Measurements from ENCODE around the gene SCTR. TPM values are rescaled to one million over a fixed set of nuclear protein-coding genes. Genes with fewer than 3 reads are reported as not detected.

The SCTR gene
- total RNA-seq, 1 experiment from 2014 or later = not detected

DNA sequence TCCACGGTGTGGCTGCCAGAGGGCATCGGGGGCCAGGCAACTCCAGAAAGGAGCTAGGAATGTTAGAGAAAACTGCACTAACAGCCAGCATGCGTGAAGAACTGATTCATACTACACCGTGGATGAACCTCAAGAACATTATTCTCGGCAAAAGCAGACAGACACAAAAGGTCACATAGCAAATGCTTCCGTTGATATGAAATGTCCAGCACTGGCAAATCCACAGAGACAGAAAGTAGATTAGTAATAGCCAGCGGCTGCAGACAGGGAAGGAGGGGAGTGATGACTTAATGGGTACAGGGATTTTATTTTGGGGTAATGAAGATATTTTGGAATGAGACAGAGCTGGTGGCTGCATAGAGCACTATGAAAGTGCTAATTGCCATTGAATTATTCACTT, 37.4 kb downstream of the SCTR start:
- Histone ChIP-seq H3F3A (ENCODE audit: low read length, unreplicated experiment) (no peaks in the 10 kb centered on the region), H3K36me3 (ENCODE audit: low read depth, low read length) (no peaks in the 10 kb centered on the region), H3K79me2 (ENCODE audit: low read length) (no peaks in the 10 kb centered on the region), H3K4me2 (ENCODE audit: low read length) (no peak overlapping the region), H3K9me3 (ENCODE audit: low read length) (no peaks in the 10 kb centered on the region), H3K27ac (ENCODE audit: low read length) (no peak overlapping the region), H3K4me3 (ENCODE audit: low read length) (no peak overlapping the region), H4K20me1 (ENCODE audit: low read length) (no peaks in the 10 kb centered on the region), H3K9me2 (replicated peaks; ENCODE audit: low read length) (no peaks in the 10 kb centered on the region), H3K9ac (ENCODE audit: low read length) (no peak overlapping the region), H3K4me1 (ENCODE audit: insufficient read depth, low read length) (peaks cover 10% of the 10 kb centered on the region), H2AFZ (ENCODE audit: low read length) (no peak overlapping the region), H3K27me3 (ENCODE audit: low read length) (no peaks in the 10 kb centered on the region)
- DNase-seq (no peak), ATAC-seq (no peak)
- CTCF ChIA-PET = no interaction called here
- POLR2A ChIA-PET (ENCODE audit: unreplicated experiment) = interaction anchor here (0.6 kb wide), 1 partner anchor 11 kb away, joined by 3 read pairs; no protein-coding TSS in a partner anchor
- TF ChIP-seq EZH2 (IDR thresholded peaks at IDR 0.05; ENCODE audit: low read length, unreplicated experiment) (no peak), EZH2phosphoT487 (IDR thresholded peaks at IDR 0.05; ENCODE audit: borderline replicate concordance, low read length) (no peak)
- TF ChIP-seq, protein P1, sequence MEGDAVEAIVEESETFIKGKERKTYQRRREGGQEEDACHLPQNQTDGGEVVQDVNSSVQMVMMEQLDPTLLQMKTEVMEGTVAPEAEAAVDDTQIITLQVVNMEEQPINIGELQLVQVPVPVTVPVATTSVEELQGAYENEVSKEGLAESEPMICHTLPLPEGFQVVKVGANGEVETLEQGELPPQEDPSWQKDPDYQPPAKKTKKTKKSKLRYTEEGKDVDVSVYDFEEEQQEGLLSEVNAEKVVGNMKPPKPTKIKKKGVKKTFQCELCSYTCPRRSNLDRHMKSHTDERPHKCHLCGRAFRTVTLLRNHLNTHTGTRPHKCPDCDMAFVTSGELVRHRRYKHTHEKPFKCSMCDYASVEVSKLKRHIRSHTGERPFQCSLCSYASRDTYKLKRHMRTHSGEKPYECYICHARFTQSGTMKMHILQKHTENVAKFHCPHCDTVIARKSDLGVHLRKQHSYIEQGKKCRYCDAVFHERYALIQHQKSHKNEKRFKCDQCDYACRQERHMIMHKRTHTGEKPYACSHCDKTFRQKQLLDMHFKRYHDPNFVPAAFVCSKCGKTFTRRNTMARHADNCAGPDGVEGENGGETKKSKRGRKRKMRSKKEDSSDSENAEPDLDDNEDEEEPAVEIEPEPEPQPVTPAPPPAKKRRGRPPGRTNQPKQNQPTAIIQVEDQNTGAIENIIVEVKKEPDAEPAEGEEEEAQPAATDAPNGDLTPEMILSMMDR (conservative IDR thresholded peaks at IDR 0.05; ENCODE audit: low read depth, low read length) = no peak
- no TSS peak for BruUV-seq (replicated peaks)
- intact Hi-C loops (cut with micrococcal nuclease) = no loop called here

DNA sequence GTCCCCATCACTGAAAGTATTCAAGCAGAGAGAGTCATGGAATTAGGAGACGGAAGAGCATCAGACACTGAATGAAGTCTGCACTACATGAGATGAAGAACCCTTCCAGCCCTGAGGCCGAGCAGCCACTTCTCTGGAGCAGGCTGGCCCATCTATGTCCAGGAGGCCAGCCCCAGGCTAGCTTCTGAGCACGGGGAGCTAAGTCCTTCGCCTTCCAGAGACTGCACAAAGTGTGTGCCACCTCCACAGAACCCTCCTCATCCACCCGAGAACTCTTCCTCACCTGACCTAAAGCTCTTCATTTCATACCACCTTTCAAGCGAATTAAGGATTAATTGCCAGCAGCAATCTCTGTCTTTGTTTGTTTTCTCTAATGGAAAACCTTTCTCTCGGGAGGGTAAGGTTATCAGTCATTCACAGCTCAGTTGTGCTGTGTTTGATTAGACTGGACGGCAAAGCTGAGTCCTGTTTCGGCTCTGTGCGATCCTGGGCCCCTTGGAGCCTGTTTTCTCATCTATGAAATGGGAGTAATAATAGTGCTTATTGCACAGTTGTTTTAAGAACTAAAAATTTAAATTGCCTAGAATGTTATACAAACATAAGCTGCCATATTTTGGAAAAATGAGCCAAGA, 38.0 kb downstream of the SCTR start:
- CTCF ChIA-PET = no interaction called here

More for the DNA sequence above, 38.0 kb downstream of the SCTR start:
- Histone ChIP-seq H3K4me3 (ENCODE audit: low read length) (no peak overlapping the region), H3K9me2 (replicated peaks; ENCODE audit: low read length) (no peaks in the 10 kb centered on the region), H3K9me3 (ENCODE audit: low read length) (no peaks in the 10 kb centered on the region), H3K27me3 (ENCODE audit: low read length) (no peaks in the 10 kb centered on the region), H3F3A (ENCODE audit: low read length, unreplicated experiment) (no peaks in the 10 kb centered on the region), H3K79me2 (ENCODE audit: low read length) (no peaks in the 10 kb centered on the region), H3K4me1 (ENCODE audit: insufficient read depth, low read length) (peaks cover 7% of the 10 kb centered on the region; the same call in 1 of the 2 replicates), H4K20me1 (ENCODE audit: low read length) (no peaks in the 10 kb centered on the region), H3K36me3 (ENCODE audit: low read depth, low read length) (no peaks in the 10 kb centered on the region), H3K9ac (ENCODE audit: low read length) (no peak overlapping the region), H3K4me2 (ENCODE audit: low read length) (no peak overlapping the region), H2AFZ (ENCODE audit: low read length) (no peak overlapping the region), H3K27ac (ENCODE audit: low read length) (no peak overlapping the region)
- intact Hi-C loops (cut with micrococcal nuclease) = no loop called here
- ATAC-seq = no peak
- TF ChIP-seq, protein P1 (conservative IDR thresholded peaks at IDR 0.05; ENCODE audit: low read depth, low read length) = no peak
- no peak for TF ChIP-seq EZH2phosphoT487 (IDR thresholded peaks at IDR 0.05; ENCODE audit: borderline replicate concordance, low read length)
- no peak for TF ChIP-seq EZH2 (IDR thresholded peaks at IDR 0.05; ENCODE audit: low read length, unreplicated experiment)
- no peak for DNase-seq
- BruUV-seq (replicated peaks) = no TSS peak
- POLR2A ChIA-PET (ENCODE audit: unreplicated experiment) = interaction anchor here (0.6 kb wide), 1 partner anchor 10 kb away, joined by 3 read pairs; no protein-coding TSS in a partner anchor
